BJ (cell line): Measurements from ENCODE around the gene CPEB1. TPM values are rescaled to one million over a fixed set of nuclear protein-coding genes. Genes with fewer than 3 reads are reported as not detected.

ENCODE experiments used
- CTCF ChIA-PET: fragments of 350-600 bp; formaldehyde crosslinking; extraction: SDS; loops from one replicate; lab custom pipeline; 2021; ENCODE audit warnings: antibody characterized with exemption, inconsistent platforms; lab: Yijun Ruan, JAX
- POLR2A ChIA-PET: fragments of 300-600 bp; sonication (Branson Sonifier 250); formaldehyde crosslinking; extraction: SDS; loops from one replicate; lab custom pipeline; 2021; ENCODE audit warnings: antibody characterized with exemption; lab: Charles Lee
- DNase-seq: peaks from one replicate; pipeline ENCODE4 v3.0.0-alpha.2; 2011; ENCODE audit warnings: low read depth
- H3K27me3 ChIP-seq: 2 replicates; pipeline ENCODE4 v1.6.0; 2011; ENCODE audit warnings: low read length; ENCODE audit not compliant: control insufficient read depth, insufficient read depth
- H3K36me3 ChIP-seq: 2 replicates; pipeline ENCODE4 v1.5.1; 2011; ENCODE audit warnings: low read length; ENCODE audit not compliant: control insufficient read depth, insufficient read depth
- H3K4me3 ChIP-seq: 2 replicates; pipeline ENCODE4 v1.5.1; 2011; ENCODE audit warnings: low read depth, mild to moderate bottlenecking, control low read depth, low read length
- polyA plus RNA-seq: library from polyadenylated mRNA; depleted of rRNA; stranded (reverse); fragments of >200 nt; gene quantifications from 2 replicates; pipeline ENCODE4 v1.2.3, GENCODE V29; 2011
- TF ChIP-seq, protein P1 (sequence below): IDR thresholded peaks from 2 replicates; pipeline ENCODE4 v1.5.1; 2011; ENCODE audit warnings: low read depth, mild to moderate bottlenecking, control low read depth, inconsistent platforms, low read length, moderate library complexity; ENCODE audit not compliant: insufficient read depth

CPEB1 gene
- polyA plus RNA-seq, 1 experiment: 4.1 TPM

DNA sequence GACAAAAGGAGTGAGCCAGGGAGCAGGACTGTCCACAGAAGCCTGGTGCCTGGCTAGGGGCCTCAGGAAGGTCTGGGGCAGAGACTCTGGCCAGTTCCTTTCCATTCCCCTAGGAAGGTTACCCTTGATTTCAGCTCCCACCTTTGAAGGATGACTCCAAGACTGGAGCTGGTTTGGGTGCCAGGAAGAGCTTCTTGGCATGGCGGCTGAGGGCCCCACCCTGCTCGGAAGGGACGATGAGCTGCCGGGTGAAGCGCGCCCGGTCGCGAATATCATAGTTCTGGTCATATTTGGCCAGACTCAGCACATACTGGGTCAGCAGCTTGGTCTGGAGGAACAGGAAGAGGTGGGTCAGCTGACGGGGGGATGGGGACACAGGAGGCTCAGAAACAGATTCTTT lies 19.4 kb upstream of the CPEB1 start:
- CTCF ChIA-PET: no interaction called here
- no peaks in the 10 kb centered on the region for H3K36me3 ChIP-seq

DNA sequence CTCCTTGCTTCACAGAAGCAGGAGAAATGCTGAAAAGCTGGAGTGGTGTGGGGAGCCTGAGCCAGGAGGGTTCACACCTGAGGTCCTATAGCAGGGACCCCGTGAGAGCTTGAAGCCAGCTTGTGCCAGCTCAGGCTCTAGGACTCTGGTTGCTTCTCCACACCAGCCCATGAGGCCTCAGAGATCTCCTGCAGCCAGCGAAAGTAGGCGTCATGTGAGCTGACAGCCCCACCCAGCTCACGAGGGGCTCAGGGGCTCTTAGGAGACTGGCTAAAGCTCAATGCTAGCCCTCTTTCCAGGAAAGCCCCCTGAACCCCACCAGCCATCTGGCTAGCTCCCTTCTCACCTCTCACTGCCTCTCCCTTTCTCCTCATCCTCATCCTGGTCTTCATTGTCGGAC lies 16.9 kb upstream of the CPEB1 start:
- DNase-seq: no peak
- CTCF ChIA-PET: no interaction called here

More for the DNA sequence above, 19.4 kb upstream of the CPEB1 start:
- Histone ChIP-seq H3K27me3 (no peaks in the 10 kb centered on the region), H3K4me3 (no peak overlapping the region)
- POLR2A ChIA-PET: no interaction called here
- TF ChIP-seq, protein P1, sequence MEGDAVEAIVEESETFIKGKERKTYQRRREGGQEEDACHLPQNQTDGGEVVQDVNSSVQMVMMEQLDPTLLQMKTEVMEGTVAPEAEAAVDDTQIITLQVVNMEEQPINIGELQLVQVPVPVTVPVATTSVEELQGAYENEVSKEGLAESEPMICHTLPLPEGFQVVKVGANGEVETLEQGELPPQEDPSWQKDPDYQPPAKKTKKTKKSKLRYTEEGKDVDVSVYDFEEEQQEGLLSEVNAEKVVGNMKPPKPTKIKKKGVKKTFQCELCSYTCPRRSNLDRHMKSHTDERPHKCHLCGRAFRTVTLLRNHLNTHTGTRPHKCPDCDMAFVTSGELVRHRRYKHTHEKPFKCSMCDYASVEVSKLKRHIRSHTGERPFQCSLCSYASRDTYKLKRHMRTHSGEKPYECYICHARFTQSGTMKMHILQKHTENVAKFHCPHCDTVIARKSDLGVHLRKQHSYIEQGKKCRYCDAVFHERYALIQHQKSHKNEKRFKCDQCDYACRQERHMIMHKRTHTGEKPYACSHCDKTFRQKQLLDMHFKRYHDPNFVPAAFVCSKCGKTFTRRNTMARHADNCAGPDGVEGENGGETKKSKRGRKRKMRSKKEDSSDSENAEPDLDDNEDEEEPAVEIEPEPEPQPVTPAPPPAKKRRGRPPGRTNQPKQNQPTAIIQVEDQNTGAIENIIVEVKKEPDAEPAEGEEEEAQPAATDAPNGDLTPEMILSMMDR: no peak
- DNase-seq: no peak

DNA sequence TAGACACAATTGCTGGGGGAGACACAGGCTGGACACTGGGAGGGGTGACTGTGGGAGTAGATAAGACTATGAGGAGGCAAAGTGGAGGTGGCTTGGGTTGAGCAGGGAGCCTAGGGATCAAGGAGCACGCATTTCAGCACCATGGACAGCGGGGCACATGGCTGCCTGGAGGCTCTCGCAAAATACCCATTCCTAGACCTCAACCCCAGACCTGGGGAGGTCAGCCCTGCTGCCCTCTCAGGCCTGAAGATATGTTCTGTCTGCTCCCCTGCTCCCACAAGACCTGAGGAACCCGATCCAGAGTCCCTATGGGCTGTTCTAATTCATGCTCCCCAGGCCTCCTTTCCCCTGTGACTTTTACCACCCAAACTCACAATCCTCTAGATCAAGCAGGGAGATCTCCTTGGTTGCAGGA lies 16.0 kb upstream of the CPEB1 start:
- TF ChIP-seq, protein P1: no peak
- H3K27me3 ChIP-seq: no peaks in the 10 kb centered on the region
- POLR2A ChIA-PET: no interaction called here
- no peaks in the 10 kb centered on the region for H3K36me3 ChIP-seq
- H3K4me3 ChIP-seq: no peak overlapping the region
- CTCF ChIA-PET: no interaction called here
- no peak for DNase-seq

More for the DNA sequence above, 16.9 kb upstream of the CPEB1 start:
- no peak overlapping the region for H3K4me3 ChIP-seq
- POLR2A ChIA-PET: no interaction called here
- H3K27me3 ChIP-seq: no peaks in the 10 kb centered on the region
- no peaks in the 10 kb centered on the region for H3K36me3 ChIP-seq
- TF ChIP-seq, protein P1: no peak

DNA sequence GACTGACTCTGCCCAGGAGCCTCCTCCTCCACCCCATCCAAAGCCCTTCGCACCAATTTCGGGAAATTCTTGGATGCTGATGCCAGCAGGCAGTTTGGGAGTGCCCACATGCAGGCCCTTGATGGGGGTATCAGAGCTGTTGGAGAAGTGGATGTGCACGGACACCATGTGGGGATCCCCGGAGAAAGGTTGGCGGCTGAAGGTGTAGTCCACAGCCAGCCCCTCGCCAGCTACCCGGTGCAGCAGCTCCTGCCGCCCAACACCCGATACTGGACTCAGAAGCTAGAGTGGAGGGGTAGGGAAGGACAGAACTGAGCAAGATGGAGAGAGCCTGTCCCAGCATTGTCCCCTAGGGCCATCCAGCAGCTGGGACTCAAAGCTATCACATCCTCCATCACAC lies 15.5 kb upstream of the CPEB1 start:
- no peak for DNase-seq
- Histone ChIP-seq H3K27me3 (no peaks in the 10 kb centered on the region), H3K36me3 (no peaks in the 10 kb centered on the region), H3K4me3 (no peak overlapping the region)
- TF ChIP-seq, protein P1: no peak
- CTCF ChIA-PET: no interaction called here
- POLR2A ChIA-PET: no interaction called here

DNA sequence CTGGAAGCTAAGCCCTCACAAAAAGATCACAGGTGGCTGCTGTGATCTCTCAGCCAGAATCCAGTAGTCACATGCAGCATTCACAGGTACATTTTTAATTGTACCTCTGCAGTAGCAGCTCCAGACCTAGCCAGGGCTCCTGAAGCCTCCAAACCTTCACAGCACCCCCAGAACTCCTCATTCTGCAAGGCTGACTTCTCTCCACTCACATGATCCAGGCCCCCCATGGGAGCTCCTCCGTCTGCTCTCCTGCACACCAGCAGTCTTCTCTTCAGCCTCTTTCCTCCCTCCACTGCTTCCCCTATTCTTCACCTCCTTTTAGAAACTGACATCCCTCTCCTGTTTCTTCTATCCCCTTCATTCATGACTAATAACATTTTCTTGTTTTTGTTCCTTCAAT lies 13.2 kb upstream of the CPEB1 start:
- H3K4me3 ChIP-seq: no peak overlapping the region
- POLR2A ChIA-PET: no interaction called here
- CTCF ChIA-PET: no interaction called here
- no peak for DNase-seq
- TF ChIP-seq, protein P1: no peak
- H3K27me3 ChIP-seq: no peaks in the 10 kb centered on the region
- H3K36me3 ChIP-seq: no peaks in the 10 kb centered on the region
